IMR-90 (cell line): ENCODE measurements around the gene ENOX1.

Experiments used
- CEBPB ChIP-seq: IDR thresholded peaks from 2 replicates; pipeline ENCODE4 v1.6.1; 2012; ENCODE audit warnings: low read depth, low read length, improper control_type of control experiment
- CTCF ChIP-seq: conservative IDR thresholded peaks from 2 replicates; pipeline ENCODE4 v1.5.1; 2012; ENCODE audit warnings: mild to moderate bottlenecking, low read depth, low read length, improper control_type of control experiment
- FOS ChIP-seq: fragments of 150-350 bp; IDR thresholded peaks from 2 replicates; pipeline ENCODE4 v1.6.1; 2016; ENCODE audit warnings: low read depth, low read length
- NFE2L2 ChIP-seq: fragments of 150-350 bp; IDR thresholded peaks from 2 replicates; pipeline ENCODE4 v1.6.1; 2016; ENCODE audit warnings: low read depth, mild to moderate bottlenecking, low read length
- POLR2A ChIP-seq: IDR thresholded peaks from 2 replicates; pipeline ENCODE4 v1.6.1; 2012; ENCODE audit warnings: mild to moderate bottlenecking, low read depth, low read length
- RAD21 ChIP-seq: IDR thresholded peaks from 2 replicates; pipeline ENCODE4 v1.6.1; 2012; ENCODE audit warnings: low read length, improper control_type of control experiment
- SMC3 ChIP-seq: fragments of 150-350 bp; IDR thresholded peaks from 2 replicates; pipeline ENCODE4 v1.6.1; 2016; ENCODE audit warnings: low read depth, mild to moderate bottlenecking, antibody characterized with exemption, low read length, moderate library complexity
- TF ChIP-seq, protein P1 (sequence below): fragments of 150-350 bp; IDR thresholded peaks from 2 replicates; pipeline ENCODE4 v1.6.1; 2017; ENCODE audit warnings: mild to moderate bottlenecking, antibody characterized with exemption, low read length, low read depth
- TF ChIP-seq, protein P2 (sequence below): fragments of 150-350 bp; IDR thresholded peaks from 2 replicates; pipeline ENCODE4 v1.6.1; 2016; ENCODE audit warnings: low read depth, mild to moderate bottlenecking, low read length, moderate library complexity, borderline replicate concordance

DNA sequence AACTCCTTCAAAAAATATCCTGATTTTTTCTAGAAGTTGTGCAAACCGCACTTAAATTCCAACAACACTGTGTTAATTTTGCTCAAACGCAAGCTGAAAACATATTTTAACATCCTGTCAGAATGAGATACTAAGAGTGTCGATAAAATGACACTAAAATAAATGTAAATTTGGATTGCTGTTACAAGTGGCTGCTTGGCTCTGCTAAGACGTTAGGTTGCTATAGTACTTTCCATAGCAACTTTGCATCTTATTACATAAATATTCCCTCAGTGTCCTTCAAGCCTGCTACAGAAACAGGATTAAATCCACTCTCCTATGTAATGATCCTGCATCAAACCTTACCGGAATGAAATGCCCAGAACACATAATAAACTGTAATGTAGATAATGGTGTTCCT is 471.2 kb downstream of the ENOX1 start:
- TF ChIP-seq SMC3 (no peak), CTCF (no peak), POLR2A (no peak), RAD21 (no peak), CEBPB (no peak), FOS (no peak), NFE2L2 (no peak)
- TF ChIP-seq, protein P1, sequence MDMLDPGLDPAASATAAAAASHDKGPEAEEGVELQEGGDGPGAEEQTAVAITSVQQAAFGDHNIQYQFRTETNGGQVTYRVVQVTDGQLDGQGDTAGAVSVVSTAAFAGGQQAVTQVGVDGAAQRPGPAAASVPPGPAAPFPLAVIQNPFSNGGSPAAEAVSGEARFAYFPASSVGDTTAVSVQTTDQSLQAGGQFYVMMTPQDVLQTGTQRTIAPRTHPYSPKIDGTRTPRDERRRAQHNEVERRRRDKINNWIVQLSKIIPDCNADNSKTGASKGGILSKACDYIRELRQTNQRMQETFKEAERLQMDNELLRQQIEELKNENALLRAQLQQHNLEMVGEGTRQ: no peak
- TF ChIP-seq, protein P2, sequence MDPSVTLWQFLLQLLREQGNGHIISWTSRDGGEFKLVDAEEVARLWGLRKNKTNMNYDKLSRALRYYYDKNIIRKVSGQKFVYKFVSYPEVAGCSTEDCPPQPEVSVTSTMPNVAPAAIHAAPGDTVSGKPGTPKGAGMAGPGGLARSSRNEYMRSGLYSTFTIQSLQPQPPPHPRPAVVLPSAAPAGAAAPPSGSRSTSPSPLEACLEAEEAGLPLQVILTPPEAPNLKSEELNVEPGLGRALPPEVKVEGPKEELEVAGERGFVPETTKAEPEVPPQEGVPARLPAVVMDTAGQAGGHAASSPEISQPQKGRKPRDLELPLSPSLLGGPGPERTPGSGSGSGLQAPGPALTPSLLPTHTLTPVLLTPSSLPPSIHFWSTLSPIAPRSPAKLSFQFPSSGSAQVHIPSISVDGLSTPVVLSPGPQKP: no peak
